Tongue (tissue), 2 donors: ENCODE measurements around the gene DPY19L3. TPM values are rescaled to one million over a fixed set of nuclear protein-coding genes. Genes with fewer than 3 reads are reported as not detected.
"Not testable (repeated sequence)": the region's sequence is repeated elsewhere in the genome, so short reads cannot be mapped to it uniquely, and the experiment has no call there.

Experiments
- DNase-seq: peaks from one replicate; pipeline ENCODE4 v3.0.0-alpha.2; 2015
- total RNA-seq: library from RNA; depleted of rRNA; stranded (reverse); fragments of >200 nt; gene quantifications from one replicate; pipeline ENCODE4 v1.2.3, GENCODE V29; 2014

Gene DPY19L3, protein sequence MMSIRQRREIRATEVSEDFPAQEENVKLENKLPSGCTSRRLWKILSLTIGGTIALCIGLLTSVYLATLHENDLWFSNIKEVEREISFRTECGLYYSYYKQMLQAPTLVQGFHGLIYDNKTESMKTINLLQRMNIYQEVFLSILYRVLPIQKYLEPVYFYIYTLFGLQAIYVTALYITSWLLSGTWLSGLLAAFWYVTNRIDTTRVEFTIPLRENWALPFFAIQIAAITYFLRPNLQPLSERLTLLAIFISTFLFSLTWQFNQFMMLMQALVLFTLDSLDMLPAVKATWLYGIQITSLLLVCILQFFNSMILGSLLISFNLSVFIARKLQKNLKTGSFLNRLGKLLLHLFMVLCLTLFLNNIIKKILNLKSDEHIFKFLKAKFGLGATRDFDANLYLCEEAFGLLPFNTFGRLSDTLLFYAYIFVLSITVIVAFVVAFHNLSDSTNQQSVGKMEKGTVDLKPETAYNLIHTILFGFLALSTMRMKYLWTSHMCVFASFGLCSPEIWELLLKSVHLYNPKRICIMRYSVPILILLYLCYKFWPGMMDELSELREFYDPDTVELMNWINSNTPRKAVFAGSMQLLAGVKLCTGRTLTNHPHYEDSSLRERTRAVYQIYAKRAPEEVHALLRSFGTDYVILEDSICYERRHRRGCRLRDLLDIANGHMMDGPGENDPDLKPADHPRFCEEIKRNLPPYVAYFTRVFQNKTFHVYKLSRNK
- total RNA-seq = 35.3 TPM

DNA sequence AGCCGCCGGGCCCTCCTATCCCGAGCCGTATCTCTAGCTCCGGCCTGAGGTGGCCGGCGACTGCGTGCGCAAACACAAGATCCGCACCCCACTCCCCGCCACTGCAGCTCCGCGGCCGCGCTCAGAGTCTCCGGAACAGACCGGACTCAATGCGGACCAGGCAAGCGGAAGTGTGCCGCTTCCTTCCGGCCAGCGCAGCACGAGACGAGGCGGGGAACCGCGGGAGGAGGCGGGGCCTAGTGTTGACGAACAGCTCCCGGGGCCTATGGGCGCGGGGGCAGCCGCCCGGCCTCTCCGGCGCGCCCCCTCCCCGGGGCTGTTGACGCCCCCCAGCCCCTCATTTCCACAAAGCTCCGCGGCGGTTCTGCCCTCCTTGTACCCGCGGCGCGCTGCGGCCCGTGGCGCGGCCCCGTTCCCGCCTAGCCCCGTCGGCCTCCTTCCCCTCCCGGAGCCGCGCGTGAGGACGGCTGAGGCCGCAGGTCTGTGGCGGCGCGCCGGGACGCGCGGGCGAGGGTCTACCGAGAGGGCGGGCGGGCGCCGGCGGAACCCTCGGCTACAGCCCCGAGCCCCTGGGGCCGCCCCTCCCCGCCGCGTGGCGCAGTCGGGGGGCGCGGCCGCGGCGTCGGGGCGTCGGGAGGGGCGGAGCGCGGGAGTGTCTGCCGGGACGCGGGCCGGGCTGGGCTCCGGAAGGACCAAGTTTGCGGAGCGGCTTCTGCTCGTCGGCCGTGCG, at the start of gene DPY19L3:
Gene DPY19L3, plus strand, starts transcription at position 340 of the 730 bp plus-strand sequence. CDS start 2,484 bp downstream, outside the sequence.
- peak; percentile 98 for DNase-seq

DNA sequence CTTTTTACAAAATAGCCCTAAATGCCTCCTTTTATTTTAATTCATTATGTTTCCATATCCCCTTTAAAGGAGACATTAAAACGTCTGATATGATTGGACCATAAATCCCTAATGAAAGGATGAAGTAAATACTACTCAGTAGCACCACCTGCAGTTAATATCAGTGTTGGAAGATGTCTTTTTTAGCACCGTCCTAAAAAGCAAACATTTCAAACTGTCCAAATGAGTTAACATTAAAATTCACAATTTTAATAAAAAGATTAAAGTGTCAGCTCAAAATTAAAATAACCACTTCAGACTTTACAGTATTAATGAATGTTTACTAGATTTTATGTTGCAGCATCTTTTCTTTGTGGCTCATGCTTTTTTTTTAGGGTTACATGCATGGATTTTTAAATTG, 47.9 kb upstream of the DPY19L3 start:
- DNase-seq = no peak

DNA sequence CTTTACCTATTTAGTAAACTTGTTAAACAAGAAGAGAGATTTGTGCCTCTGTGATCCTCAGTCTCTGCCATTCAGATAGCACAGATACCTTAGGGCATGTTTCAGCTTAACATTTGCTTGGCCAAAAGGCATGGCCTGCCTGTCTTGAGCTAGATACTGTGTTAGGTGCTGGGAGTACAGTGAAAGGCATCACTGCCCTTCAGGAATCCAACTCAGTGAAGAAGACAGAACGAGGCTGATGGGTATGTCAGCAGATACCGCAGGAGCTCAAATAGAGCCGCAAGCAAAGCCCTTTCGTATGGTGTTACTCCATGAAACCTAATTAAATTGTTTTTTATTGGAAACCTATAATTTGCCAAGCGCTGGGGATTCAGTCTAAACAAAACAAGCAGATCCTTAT, 47.2 kb upstream of the DPY19L3 start:
- no peak for DNase-seq

DNA sequence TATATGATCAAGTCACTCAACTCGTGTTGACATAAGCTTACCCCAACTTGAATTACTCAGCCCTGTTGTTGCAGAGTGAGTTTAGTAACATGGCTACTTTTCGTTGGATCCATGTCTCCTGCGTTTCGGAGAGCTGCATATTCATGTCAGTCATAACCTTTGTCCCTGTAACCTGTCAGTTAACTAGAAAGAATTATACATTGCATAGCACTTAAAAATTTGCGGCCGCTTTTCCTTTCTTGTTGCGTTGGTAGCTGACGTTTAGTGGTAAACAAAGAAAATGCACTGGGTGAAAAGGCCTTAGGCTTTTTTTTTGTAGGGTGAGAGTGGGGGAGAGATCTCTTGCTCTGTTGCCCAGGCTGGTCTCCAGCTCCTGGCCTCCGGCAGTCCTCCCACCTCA, 46.0 kb upstream of the DPY19L3 start:
- peak; percentile 53 for DNase-seq

DNA sequence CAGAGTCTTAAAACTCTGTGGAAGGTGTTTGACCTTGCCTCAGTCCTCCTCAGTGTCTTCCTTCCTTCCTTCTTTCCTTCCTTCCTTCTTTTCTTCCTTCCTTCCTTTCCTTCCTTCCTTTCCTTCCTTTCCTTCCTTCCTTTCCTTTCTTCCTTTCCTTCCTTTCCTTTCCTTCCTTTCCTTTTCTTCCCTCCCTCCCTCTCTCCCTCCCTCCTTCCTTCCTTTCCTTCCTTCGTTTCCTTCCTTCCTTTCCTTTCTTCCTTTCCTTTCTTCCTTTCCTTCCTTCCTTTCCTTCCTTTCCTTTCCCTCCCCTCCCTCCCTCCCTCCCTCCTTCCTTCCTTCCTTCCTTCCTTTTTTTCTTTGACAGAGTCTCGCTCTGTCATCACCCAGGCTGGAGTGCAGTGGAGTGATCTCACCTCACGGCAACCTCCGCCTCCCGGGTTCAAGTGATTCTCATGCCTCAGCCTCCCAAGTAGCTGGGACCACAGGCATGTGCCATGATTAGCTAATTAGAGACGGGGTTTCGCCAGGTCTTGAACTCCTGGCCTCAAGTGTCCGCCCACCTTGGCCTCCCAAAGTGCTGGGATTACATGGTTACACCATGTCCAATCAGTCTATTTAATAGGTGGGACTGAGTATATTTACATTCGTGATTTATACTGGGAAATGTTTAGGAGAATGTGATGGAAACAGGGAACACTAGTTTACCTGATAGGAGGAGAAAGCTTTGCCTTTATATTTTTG, 43.8 kb upstream of the DPY19L3 start:
- no peak for DNase-seq

DNA sequence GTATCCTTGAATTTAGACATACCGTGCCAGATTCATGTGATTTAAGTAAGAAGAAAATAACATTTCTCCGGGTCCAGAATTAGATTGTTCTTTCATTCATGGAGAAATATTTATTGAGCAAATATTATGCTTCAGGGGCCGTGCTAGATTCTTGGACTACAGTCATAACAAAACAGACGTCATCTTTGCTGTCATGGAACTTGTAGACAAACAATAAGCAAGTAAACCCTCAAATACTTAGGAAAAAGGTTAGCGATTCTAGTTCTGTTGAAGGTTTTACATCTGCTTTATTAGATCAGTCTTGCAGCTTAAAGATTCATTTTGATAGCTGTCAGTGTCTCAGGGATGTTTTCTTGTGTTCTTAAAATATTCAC, 43.3 kb upstream of the DPY19L3 start:
- DNase-seq = no peak

DNA sequence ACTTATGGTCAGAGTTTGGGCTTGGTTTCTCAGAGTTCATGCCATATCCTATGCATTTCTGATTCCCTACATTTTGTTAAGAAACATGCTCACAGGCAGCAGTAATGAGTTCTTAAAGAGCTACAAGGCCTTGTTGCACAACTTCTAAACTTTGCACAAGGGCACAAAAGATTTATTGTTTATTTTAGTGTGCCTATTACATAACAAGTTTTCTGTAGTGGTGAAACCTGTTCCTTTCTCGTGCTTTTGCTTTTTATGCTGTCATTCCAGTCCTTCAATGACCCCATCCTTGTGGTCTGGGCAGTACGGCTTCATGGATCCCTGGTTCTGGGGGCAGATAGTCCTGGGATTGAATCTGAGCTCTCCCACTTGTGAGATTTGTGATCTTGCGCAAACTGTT, 42.4 kb upstream of the DPY19L3 start:
- peak; percentile 44 for DNase-seq

DNA sequence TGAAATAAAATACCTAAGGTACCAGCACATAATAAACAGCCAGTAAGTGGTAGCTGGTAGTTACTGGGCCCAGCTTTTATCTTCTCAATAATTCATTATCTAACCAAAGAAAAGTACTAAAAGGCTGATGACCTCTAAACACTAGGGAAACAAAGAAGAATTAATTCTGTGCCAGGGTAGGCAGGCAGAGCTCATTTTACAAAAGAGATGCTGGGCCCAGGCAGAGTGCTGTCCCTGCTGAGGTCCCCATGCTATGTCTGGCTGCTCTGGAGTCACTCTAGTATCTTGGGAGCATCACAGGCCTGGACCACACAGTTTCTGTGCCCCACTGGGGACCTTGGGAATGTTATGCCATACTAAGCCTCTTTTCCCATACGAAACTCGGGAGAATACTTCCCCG, 41.9 kb upstream of the DPY19L3 start:
- no peak for DNase-seq

DNA sequence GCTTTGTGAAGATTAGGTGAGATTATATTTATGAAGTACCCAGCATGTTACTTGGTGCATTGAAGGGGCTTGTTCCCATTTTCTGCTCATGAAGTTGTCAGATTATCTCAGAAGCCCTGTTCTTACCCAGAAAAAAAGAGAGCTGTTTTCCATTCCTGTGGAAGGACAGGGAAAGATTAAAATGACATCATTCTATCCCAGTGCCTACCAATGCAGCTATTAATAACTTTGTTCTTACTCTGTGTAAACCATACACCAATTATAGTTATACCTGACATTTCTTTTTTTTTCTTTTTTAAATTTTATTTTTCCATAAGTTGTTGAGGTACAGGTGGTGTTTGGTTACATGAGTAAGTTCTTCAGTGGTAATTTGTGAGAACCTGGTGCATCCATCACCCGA, 41.5 kb upstream of the DPY19L3 start:
- no peak for DNase-seq

DNA sequence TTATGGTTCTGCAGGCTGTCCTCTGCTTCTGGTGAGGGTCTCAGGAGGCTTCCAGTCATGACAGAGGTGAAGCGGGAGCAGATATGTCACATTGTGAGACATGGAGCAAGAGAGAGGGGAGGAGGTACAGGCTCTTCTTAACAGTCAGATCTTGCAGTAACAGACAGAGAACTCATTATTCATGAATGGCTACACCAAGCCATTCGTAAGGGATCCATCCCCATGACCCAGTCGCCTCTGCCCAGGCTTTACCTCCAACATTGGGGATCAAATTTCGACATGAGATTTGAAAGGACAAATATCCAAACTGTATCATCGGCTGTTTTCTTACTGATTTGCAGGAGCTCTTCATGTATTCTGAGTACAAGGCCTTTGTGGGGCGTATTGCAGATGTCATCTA, 38.5 kb upstream of the DPY19L3 start:
- no peak for DNase-seq

DNA sequence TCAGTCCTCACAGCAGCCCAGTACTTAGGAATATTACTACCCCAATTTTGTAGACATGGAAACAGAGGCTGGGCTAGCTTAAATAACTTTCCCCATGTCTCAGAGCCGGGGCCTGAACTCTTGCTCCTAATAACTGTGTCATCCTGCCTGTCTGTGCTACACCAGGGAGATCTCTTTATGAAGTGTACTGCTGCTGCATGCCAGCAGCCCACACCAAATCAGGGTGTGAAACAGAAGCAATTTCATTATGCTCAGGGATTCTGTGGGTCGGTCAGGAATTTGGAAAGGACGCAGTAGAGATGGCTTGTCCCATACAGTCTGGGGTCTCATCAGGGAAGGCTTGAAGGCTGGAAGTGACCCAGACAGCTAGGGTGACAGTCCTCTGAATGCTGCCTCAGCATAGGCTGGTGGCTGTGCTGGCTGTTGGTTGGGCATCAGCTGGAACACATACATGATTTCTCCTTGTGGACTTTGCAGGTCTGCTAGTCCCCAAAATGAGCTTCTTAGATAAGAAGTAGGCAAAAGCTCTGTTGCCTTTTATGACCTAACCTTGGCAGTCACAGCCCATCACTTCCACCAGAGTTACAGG, 37.5 kb upstream of the DPY19L3 start:
- DNase-seq = no peak

DNA sequence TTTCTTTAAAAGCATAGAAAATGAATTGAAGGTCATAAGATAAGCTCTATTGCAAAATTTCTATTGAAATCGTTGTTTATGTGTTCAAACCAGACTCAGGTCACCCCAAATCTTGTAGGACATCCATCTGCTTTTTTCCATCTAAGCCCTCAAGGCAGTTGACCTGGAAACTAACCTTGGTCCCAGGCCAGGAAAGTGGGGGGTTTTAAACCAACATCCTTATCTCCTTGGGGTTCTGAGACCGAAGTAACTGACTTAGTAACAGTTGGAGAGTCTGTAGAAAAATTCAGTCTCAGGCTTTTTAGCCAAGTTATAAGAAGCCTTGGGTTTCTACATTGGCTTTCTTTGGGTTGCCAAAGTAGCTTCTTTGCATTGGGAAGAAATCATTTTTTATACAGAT, 36.8 kb upstream of the DPY19L3 start:
- no peak for DNase-seq

DNA sequence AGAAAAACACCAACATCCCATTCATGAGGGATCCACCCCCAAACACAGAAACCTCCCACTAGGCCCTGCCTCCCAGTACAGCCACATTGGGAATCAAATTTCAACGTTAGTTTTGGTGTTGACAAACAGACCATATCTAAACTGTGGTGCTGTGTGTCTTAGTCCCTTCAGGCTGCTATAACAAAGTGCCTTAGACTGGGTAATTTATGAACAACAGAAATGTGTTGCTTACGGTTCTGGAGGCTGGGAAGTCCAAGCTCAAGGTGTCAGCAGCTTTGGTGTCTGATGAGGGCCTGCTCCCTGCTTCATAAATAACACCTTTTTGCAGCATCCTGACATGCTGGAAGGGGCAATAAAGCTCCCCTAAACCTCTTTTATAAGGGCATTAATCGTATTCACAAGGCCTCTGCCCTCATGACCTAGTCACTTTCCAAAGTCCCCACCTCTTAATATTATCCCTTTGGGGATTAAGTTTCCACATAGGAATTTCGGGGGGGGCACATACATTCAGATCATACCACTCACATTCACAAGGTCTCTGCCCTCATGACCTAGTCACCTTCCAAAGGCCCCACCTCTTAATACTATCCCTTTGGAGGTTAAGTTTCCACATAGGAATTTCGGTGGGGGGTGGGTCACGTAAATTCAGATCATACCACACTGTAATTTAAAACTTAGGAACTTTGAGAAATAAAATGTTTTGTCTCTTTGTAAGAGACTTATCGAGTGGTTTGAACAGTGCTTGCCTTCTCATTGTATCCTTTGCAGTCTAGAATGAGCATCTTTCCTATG, 32.6 kb upstream of the DPY19L3 start:
- no peak for DNase-seq

DNA sequence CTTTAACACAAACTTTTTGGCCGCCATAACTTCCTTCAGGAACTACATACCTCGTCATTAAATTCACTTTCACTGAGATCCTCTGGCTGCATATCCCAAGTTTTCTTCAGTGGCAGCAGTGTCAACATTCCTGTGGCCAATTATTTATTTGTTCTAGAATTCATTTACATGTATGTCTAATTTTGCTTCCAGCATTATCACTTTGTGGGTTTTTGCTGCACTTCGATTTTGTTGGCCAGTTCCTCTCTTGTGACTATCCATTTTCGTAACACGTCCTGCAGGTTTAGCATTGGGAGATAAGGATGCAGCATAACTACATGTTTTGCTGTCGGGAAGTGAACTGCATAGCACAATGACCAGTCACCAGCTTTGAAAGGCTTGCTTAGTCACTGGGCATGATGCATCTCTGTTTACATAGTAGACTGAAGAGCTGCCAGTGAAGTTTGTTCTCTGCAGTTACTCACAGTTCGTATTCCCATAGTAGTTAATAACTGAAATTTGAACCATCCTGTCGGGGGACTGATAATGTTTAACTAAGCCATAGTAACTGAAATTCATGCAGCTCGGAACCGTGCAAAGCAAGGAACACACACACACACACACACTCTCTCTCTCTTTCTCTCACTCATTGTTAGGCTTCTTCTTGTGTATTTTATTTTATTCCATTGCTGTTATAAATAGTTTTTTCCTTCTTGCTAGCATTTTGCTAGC, 31.8 kb upstream of the DPY19L3 start:
- peak; percentile 25 for DNase-seq

DNA sequence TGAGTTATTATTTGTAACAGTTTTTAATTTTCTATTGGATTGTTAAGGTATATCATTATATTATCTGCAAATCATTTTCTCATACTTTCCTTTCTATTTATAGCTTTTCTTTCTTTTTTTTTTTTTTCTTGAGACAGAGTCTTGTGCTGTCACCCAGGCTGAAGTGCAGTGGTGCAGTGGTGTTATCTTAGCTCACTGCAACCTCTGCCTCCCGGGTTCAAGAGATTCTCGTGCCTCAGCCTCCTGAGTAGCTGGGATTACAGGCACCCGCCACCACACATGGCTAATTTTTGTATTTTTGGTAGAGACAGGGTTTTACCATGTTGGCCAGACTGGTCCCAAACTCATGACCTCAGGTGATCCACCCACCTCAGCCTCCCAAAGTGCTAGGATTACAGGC, 31.2 kb upstream of the DPY19L3 start:
- not testable (repeated sequence) for DNase-seq

DNA sequence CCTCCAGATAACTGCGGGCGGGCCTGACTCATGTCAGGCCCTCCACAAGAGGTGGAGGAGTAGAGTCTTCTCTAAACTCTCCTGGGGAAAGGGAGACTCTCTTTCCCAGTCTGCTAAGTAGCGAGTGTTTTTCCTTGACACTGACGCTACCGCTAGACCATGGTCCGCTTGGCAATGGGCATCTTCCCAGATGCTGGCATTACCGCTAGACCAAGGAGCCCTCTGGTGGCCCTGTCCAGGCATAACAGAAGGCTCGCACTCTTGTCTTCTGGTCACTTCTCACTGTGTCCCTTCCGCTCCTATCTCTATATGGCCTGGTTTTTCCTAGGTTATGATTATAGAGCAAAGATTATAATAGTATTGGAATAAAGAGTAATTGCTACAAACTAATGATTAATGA, 28.5 kb upstream of the DPY19L3 start:
- DNase-seq = not testable (repeated sequence)

DNA sequence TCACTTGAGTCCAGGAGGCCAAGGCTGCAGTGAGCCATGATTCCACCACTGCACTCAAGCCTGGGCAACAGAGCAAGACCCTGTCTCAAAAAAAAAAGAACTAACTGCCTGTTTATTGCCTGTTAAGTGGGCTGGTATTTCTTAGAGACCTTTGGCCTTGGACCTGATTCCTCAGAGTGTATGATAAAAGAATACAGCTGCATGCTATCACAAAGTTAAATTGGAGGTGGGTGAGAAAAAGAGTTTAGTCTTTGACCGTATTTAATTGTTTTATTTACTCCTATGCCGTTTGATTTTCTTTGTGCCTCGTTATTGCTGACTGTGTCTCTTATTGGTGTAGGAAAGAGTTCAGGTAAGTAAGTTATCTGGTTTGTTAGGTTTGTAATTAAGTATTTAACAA, 25.3 kb upstream of the DPY19L3 start:
- DNase-seq = no peak

DNA sequence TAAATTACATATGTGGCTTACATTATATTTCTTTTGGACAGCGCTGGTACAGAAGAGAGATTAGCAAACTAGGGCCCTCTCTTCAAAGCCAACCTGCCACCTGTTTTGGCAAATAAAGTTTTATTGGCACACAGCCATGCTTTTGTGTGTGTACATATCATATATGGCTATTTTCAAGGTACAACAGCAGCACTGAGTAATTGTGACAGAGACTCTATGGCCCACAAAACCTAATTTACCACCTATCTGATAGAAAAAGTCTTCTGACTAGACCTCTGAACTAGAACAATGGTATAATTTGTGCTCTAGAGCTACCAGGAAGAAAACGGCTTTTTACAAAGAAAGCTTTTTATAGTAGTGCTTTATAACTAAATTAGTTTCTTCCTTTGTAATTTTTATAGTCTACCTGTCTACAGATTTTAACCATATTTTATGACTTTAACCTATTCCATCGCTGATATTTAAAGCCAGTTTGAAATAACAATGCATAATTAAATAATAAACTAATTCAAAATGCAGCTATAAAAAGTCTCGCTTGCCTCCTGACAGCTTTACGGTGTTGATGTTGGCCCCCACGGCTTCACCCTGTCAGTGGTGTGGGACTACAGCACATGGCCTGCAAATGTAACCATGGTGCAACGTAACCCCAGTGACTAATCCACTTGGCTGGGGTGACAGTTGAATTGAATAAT, 17.7 kb upstream of the DPY19L3 start:
- DNase-seq = no peak

DNA sequence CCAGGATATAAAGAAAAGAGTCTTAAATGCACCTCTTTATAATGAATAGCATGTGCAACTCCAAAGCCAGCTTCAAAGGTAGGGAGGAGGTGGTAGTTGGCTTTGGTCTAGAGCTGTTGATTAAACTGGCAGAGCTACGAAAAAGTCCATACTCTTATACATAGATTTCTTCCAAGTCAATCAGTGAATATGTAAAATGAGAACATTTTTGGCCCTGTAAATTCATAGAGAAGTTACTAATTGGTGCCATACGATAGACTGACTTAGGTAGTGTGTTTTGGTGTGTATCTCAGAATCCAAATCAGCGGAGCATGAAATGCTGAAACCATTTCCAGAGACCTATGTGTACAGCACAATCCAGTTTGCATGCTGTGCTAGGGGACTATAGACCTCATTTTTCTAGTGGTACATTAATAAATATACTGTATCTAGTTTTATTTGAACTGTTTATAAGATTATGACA, 17.1 kb upstream of the DPY19L3 start:
- DNase-seq = peak; percentile 23

DNA sequence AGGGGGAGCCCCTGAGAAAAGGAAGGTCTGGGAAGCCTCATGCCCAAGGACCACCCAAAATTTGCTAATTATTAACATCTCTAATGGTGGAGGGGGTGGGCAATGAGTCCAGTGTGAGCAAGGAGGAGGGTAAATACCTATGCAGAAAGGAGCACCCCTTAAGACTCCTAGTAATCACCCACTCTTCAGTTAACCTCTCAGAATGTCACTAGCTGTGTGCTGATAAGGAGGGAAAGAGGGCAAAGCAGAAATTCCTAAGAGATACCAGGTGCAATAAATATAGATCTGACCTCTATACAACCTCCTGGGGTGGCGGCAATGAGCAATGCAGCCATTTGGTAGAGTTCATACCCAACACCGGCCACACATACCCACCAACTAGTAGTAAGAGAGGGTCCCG, 12.7 kb upstream of the DPY19L3 start:
- no peak for DNase-seq
